ENCODE data around the gene VPS35. TPM values are rescaled to one million over a fixed set of nuclear protein-coding genes. Genes with fewer than 3 reads are reported as not detected.

VPS35 gene
- total and polyA plus RNA-seq, 2 of the 13 experiments (the other 11 are each of a cell fraction or from before 2014, with no cell fraction given) = 30.7 to 136 TPM

DNA sequence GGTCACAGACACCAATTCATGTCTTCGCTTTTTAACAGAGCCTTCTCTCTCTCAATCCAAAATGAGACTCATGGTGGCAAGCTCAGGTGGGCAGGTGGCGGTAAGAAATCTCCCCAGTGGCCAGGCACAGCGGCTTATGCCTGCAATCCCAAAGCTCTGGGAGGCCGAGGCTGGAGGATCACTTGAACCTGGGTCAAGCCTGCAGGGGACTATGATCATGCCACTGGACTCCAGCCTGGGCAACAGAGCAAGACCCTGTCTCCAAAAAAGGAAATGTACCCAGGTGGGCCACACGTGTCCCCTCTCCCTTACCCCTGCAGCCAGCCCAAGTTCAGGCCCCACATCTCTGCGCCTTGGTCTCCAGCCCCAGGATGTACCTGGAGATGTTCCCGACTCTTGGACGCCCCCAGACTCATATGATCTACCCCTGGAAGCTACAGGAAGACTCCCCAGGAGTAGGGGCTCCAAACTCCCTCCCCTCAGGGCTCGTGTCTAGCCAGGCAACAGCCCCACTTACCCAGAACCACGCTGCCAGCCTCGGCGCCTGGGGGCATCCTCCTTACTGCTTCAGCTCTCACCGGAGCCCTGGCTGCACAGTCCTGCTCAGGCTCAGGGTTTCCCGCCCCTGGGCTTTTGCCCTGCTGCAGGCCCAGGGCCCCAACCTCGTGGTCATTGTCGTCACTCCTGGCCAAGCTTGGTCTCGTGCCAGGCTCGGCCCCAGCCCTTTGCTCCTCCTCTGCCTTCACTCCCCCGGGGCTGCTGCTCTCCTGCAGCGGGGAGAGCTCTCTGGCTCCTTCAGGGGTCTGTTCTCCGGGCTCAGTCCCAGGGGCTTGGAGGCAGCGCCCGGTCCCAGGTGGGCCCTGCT is 42.9 kb upstream of the VPS35 start (continued):
- no peak for TF ChIP-seq ZNF34 (CRISPR knock-in tag; IDR thresholded peaks at IDR 0.05; ENCODE audit: borderline replicate concordance)
- TF ChIP-seq, protein P1, sequence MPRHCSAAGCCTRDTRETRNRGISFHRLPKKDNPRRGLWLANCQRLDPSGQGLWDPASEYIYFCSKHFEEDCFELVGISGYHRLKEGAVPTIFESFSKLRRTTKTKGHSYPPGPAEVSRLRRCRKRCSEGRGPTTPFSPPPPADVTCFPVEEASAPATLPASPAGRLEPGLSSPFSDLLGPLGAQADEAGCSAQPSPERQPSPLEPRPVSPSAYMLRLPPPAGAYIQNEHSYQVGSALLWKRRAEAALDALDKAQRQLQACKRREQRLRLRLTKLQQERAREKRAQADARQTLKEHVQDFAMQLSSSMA (CRISPR knock-in tag; IDR thresholded peaks at IDR 0.05) = no peak
- no peak for TF ChIP-seq ZNF790 (CRISPR knock-in tag; IDR thresholded peaks at IDR 0.05; ENCODE audit: borderline replicate concordance)
- TF ChIP-seq, protein P2, sequence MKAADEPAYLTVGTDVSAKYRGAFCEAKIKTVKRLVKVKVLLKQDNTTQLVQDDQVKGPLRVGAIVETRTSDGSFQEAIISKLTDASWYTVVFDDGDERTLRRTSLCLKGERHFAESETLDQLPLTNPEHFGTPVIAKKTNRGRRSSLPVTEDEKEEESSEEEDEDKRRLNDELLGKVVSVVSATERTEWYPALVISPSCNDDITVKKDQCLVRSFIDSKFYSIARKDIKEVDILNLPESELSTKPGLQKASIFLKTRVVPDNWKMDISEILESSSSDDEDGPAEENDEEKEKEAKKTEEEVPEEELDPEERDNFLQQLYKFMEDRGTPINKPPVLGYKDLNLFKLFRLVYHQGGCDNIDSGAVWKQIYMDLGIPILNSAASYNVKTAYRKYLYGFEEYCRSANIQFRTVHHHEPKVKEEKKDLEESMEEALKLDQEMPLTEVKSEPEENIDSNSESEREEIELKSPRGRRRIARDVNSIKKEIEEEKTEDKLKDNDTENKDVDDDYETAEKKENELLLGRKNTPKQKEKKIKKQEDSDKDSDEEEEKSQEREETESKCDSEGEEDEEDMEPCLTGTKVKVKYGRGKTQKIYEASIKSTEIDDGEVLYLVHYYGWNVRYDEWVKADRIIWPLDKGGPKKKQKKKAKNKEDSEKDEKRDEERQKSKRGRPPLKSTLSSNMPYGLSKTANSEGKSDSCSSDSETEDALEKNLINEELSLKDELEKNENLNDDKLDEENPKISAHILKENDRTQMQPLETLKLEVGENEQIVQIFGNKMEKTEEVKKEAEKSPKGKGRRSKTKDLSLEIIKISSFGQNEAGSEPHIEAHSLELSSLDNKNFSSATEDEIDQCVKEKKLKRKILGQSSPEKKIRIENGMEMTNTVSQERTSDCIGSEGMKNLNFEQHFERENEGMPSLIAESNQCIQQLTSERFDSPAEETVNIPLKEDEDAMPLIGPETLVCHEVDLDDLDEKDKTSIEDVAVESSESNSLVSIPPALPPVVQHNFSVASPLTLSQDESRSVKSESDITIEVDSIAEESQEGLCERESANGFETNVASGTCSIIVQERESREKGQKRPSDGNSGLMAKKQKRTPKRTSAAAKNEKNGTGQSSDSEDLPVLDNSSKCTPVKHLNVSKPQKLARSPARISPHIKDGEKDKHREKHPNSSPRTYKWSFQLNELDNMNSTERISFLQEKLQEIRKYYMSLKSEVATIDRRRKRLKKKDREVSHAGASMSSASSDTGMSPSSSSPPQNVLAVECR (CRISPR knock-in tag; IDR thresholded peaks at IDR 0.05; ENCODE audit: borderline replicate concordance) = no peak
- TF ChIP-seq, protein P3, sequence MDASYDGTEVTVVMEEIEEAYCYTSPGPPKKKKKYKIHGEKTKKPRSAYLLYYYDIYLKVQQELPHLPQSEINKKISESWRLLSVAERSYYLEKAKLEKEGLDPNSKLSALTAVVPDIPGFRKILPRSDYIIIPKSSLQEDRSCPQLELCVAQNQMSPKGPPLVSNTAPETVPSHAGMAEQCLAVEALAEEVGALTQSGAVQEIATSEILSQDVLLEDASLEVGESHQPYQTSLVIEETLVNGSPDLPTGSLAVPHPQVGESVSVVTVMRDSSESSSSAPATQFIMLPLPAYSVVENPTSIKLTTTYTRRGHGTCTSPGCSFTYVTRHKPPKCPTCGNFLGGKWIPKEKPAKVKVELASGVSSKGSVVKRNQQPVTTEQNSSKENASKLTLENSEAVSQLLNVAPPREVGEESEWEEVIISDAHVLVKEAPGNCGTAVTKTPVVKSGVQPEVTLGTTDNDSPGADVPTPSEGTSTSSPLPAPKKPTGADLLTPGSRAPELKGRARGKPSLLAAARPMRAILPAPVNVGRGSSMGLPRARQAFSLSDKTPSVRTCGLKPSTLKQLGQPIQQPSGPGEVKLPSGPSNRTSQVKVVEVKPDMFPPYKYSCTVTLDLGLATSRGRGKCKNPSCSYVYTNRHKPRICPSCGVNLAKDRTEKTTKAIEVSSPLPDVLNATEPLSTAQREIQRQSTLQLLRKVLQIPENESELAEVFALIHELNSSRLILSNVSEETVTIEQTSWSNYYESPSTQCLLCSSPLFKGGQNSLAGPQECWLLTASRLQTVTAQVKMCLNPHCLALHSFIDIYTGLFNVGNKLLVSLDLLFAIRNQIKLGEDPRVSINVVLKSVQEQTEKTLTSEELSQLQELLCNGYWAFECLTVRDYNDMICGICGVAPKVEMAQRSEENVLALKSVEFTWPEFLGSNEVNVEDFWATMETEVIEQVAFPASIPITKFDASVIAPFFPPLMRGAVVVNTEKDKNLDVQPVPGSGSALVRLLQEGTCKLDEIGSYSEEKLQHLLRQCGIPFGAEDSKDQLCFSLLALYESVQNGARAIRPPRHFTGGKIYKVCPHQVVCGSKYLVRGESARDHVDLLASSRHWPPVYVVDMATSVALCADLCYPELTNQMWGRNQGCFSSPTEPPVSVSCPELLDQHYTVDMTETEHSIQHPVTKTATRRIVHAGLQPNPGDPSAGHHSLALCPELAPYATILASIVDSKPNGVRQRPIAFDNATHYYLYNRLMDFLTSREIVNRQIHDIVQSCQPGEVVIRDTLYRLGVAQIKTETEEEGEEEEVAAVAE (CRISPR knock-in tag; IDR thresholded peaks at IDR 0.05; ENCODE audit: borderline replicate concordance) = no peak
- TF ChIP-seq, protein P4, sequence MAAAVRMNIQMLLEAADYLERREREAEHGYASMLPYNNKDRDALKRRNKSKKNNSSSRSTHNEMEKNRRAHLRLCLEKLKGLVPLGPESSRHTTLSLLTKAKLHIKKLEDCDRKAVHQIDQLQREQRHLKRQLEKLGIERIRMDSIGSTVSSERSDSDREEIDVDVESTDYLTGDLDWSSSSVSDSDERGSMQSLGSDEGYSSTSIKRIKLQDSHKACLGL (CRISPR knock-in tag; IDR thresholded peaks at IDR 0.05) = no peak
- TF ChIP-seq ARNT2 (CRISPR knock-in tag; IDR thresholded peaks at IDR 0.05; ENCODE audit: low read depth) = no peak
- TF ChIP-seq SP5 (CRISPR knock-in tag; IDR thresholded peaks at IDR 0.05; ENCODE audit: borderline replicate concordance, low read depth) = no peak
- no peak for TF ChIP-seq ZNF530 (CRISPR knock-in tag; IDR thresholded peaks at IDR 0.05; ENCODE audit: low read depth)
